ENCODE measurements around the gene SRRM2.

SRRM2 gene

GRCh38 chr16:2767891-2768290, 15.5 kb downstream of the SRRM2 start:
- H3K27me3 ChIP-seq (ENCODE audit: control insufficient read depth in 5 of 5, insufficient read depth in 4 of 5, low read length in 5 of 5) = no peaks in the 10 kb centered on the region
- no peak overlapping the region for H3K4me3 ChIP-seq (ENCODE audit: low read depth in 1 of 5, low read length in 5 of 5)
- H3K9me3 ChIP-seq (ENCODE audit: control insufficient read depth in 5 of 5, low read length in 5 of 5) = no peaks in the 10 kb centered on the region
- H3K4me1 ChIP-seq (ENCODE audit: control insufficient read depth in 5 of 5, insufficient read depth in 5 of 5, low read length in 5 of 5) = peaks cover 3 to 42% (median 28%) of the 10 kb centered on the region in 5 donors
- no peak overlapping the region for H3K27ac ChIP-seq (ENCODE audit: low read depth, low read length)
- H3K9ac ChIP-seq (ENCODE audit: low read length in 5 of 5) = no peak overlapping the region
- H3K36me3 ChIP-seq (ENCODE audit: control insufficient read depth in 5 of 5, insufficient read depth in 5 of 5, low read length in 5 of 5) = peaks cover 12 to 100% (median 98%) of the 10 kb centered on the region in 5 donors

- Histone ChIP-seq H3K4me1 (ENCODE audit: control insufficient read depth in 5 of 5, insufficient read depth in 5 of 5, low read length in 5 of 5) (peaks cover 3 to 45% (median 29%) of the 10 kb centered on the region in 5 donors), H3K36me3 (ENCODE audit: control insufficient read depth in 5 of 5, insufficient read depth in 5 of 5, low read length in 5 of 5) (peaks cover 9 to 100% (median 98%) of the 10 kb centered on the region in 5 donors), H3K27me3 (ENCODE audit: control insufficient read depth in 5 of 5, insufficient read depth in 4 of 5, low read length in 5 of 5) (no peaks in the 10 kb centered on the region), H3K27ac (ENCODE audit: low read depth, low read length) (no peak overlapping the region), H3K9me3 (ENCODE audit: control insufficient read depth in 5 of 5, low read length in 5 of 5) (no peaks in the 10 kb centered on the region), H3K9ac (ENCODE audit: low read length in 5 of 5) (peak overlapping the region in 1 of 5 donors; percentile 9), H3K4me3 (ENCODE audit: low read depth in 1 of 5, low read length in 5 of 5) (no peak overlapping the region)
Measured at GRCh38 chr16:2768403-2769089, 16.1 kb downstream of the SRRM2 start.

- Histone ChIP-seq H3K9ac (ENCODE audit: low read length in 5 of 5) (peak overlapping the region in 1 of 5 donors; percentile 9), H3K4me1 (ENCODE audit: control insufficient read depth in 5 of 5, insufficient read depth in 5 of 5, low read length in 5 of 5) (peaks cover 3 to 45% (median 29%) of the 10 kb centered on the region in 5 donors), H3K4me3 (ENCODE audit: low read depth in 1 of 5, low read length in 5 of 5) (no peak overlapping the region), H3K9me3 (ENCODE audit: control insufficient read depth in 5 of 5, low read length in 5 of 5) (no peaks in the 10 kb centered on the region), H3K27me3 (ENCODE audit: control insufficient read depth in 5 of 5, insufficient read depth in 4 of 5, low read length in 5 of 5) (no peaks in the 10 kb centered on the region), H3K27ac (ENCODE audit: low read depth, low read length) (no peak overlapping the region), H3K36me3 (ENCODE audit: control insufficient read depth in 5 of 5, insufficient read depth in 5 of 5, low read length in 5 of 5) (peaks cover 4 to 100% (median 96%) of the 10 kb centered on the region in 5 donors)
Measured at GRCh38 chr16:2769100-2769529, 16.7 kb downstream of the SRRM2 start.

- Histone ChIP-seq H3K9ac (ENCODE audit: low read length in 5 of 5) (no peak overlapping the region), H3K27me3 (ENCODE audit: control insufficient read depth in 5 of 5, insufficient read depth in 4 of 5, low read length in 5 of 5) (no peaks in the 10 kb centered on the region), H3K4me3 (ENCODE audit: low read depth in 1 of 5, low read length in 5 of 5) (no peak overlapping the region), H3K4me1 (ENCODE audit: control insufficient read depth in 5 of 5, insufficient read depth in 5 of 5, low read length in 5 of 5) (peaks cover 3 to 45% (median 29%) of the 10 kb centered on the region in 5 donors), H3K36me3 (ENCODE audit: control insufficient read depth in 5 of 5, insufficient read depth in 5 of 5, low read length in 5 of 5) (peaks cover 0 to 100% (median 96%) of the 10 kb centered on the region in 5 donors), H3K9me3 (ENCODE audit: control insufficient read depth in 5 of 5, low read length in 5 of 5) (no peaks in the 10 kb centered on the region), H3K27ac (ENCODE audit: low read depth, low read length) (no peak overlapping the region)
Measured at GRCh38 chr16:2769675-2770056, 17.2 kb downstream of the SRRM2 start.

GRCh38 chr16:2770057-2770951, 17.9 kb downstream of the SRRM2 start:
- no peak overlapping the region for H3K27ac ChIP-seq (ENCODE audit: low read depth, low read length)
- no peaks in the 10 kb centered on the region for H3K27me3 ChIP-seq (ENCODE audit: control insufficient read depth in 5 of 5, insufficient read depth in 4 of 5, low read length in 5 of 5)
- H3K36me3 ChIP-seq (ENCODE audit: control insufficient read depth in 5 of 5, insufficient read depth in 5 of 5, low read length in 5 of 5) = peaks cover 0 to 98% (median 93%) of the 10 kb centered on the region in 5 donors
- H3K9me3 ChIP-seq (ENCODE audit: control insufficient read depth in 5 of 5, low read length in 5 of 5) = no peaks in the 10 kb centered on the region
- H3K4me1 ChIP-seq (ENCODE audit: control insufficient read depth in 5 of 5, insufficient read depth in 5 of 5, low read length in 5 of 5) = peaks cover 5 to 49% (median 30%) of the 10 kb centered on the region in 5 donors
- H3K4me3 ChIP-seq (ENCODE audit: low read depth in 1 of 5, low read length in 5 of 5) = no peak overlapping the region
- no peak overlapping the region for H3K9ac ChIP-seq (ENCODE audit: low read length in 5 of 5)

GRCh38 chr16:2771496-2772402, 19.3 kb downstream of the SRRM2 start:
- H3K27ac ChIP-seq (ENCODE audit: low read depth, low read length) = no peak overlapping the region
- H3K9ac ChIP-seq (ENCODE audit: low read length in 5 of 5) = peak overlapping the region in 1 of 5 donors; percentile 17
- peaks cover 0 to 83% (median 79%) of the 10 kb centered on the region in 5 donors for H3K36me3 ChIP-seq (ENCODE audit: control insufficient read depth in 5 of 5, insufficient read depth in 5 of 5, low read length in 5 of 5)
- no peak overlapping the region for H3K4me3 ChIP-seq (ENCODE audit: low read depth in 1 of 5, low read length in 5 of 5)
- no peaks in the 10 kb centered on the region for H3K27me3 ChIP-seq (ENCODE audit: control insufficient read depth in 5 of 5, insufficient read depth in 4 of 5, low read length in 5 of 5)
- no peaks in the 10 kb centered on the region for H3K9me3 ChIP-seq (ENCODE audit: control insufficient read depth in 5 of 5, low read length in 5 of 5)
- peaks cover 13 to 63% (median 44%) of the 10 kb centered on the region in 5 donors for H3K4me1 ChIP-seq (ENCODE audit: control insufficient read depth in 5 of 5, insufficient read depth in 5 of 5, low read length in 5 of 5)

- Histone ChIP-seq H3K4me1 (ENCODE audit: control insufficient read depth in 5 of 5, insufficient read depth in 5 of 5, low read length in 5 of 5) (peaks cover 13 to 54% (median 38%) of the 10 kb centered on the region in 5 donors), H3K36me3 (ENCODE audit: control insufficient read depth in 5 of 5, insufficient read depth in 5 of 5, low read length in 5 of 5) (peaks cover 0 to 67% (median 62%) of the 10 kb centered on the region in 5 donors), H3K27ac (ENCODE audit: low read depth, low read length) (no peak overlapping the region), H3K9ac (ENCODE audit: low read length in 5 of 5) (no peak overlapping the region), H3K4me3 (ENCODE audit: low read depth in 1 of 5, low read length in 5 of 5) (no peak overlapping the region), H3K27me3 (ENCODE audit: control insufficient read depth in 5 of 5, insufficient read depth in 4 of 5, low read length in 5 of 5) (no peaks in the 10 kb centered on the region), H3K9me3 (ENCODE audit: control insufficient read depth in 5 of 5, low read length in 5 of 5) (no peaks in the 10 kb centered on the region)
Measured at GRCh38 chr16:2773188-2773968, 20.9 kb downstream of the SRRM2 start.

GRCh38 chr16:2774161-2774891, 21.9 kb downstream of the SRRM2 start:
- Histone ChIP-seq H3K4me3 (ENCODE audit: low read depth in 1 of 5, low read length in 5 of 5) (no peak overlapping the region), H3K9me3 (ENCODE audit: control insufficient read depth in 5 of 5, low read length in 5 of 5) (no peaks in the 10 kb centered on the region), H3K4me1 (ENCODE audit: control insufficient read depth in 5 of 5, insufficient read depth in 5 of 5, low read length in 5 of 5) (peaks cover 12 to 54% (median 35%) of the 10 kb centered on the region in 5 donors), H3K36me3 (ENCODE audit: control insufficient read depth in 5 of 5, insufficient read depth in 5 of 5, low read length in 5 of 5) (peaks cover 0 to 58% (median 53%) of the 10 kb centered on the region in 5 donors), H3K27me3 (ENCODE audit: control insufficient read depth in 5 of 5, insufficient read depth in 4 of 5, low read length in 5 of 5) (no peaks in the 10 kb centered on the region), H3K9ac (ENCODE audit: low read length in 5 of 5) (peak overlapping the region in 3 of 5 donors; percentile 16 to 81 (median 41)), H3K27ac (ENCODE audit: low read depth, low read length) (no peak overlapping the region)
